ENCODE data around the gene HIGD1C. TPM values are rescaled to one million over a fixed set of nuclear protein-coding genes. Genes with fewer than 3 reads are reported as not detected.

HIGD1C gene
- total RNA-seq, 4 donors from 2014 or later: not detected

- Histone ChIP-seq H3K4me1 (peaks cover 0 to 33% (median 0%) of the 10 kb centered on the region in 3 donors), H3K27me3 (no peaks in the 10 kb centered on the region), H3K4me3 (no peak overlapping the region), H3K9me3 (no peaks in the 10 kb centered on the region), H3K36me3 (no peaks in the 10 kb centered on the region), H3K27ac (no peak overlapping the region)
- no peak for ATAC-seq
- TF ChIP-seq POLR2A (IDR thresholded peaks at IDR 0.05) (no peak), EP300 (IDR thresholded peaks at IDR 0.05) (no peak), CTCF (IDR thresholded peaks at IDR 0.05) (no peak), POLR2AphosphoS5 (IDR thresholded peaks at IDR 0.05) (no peak)
- 77 to 94% methylated on average over 2 of the region's 2 CpGs for WGBS, 2 donors (ENCODE audit: low coverage in 1 of 2)
These were observed 66.6 kb downstream of the HIGD1C start for GRCh38 chr12:51018956-51019355.

GRCh38 chr12:51019927-51020326, 67.6 kb downstream of the HIGD1C start:
- 67 to 80% methylated on average over 1 to 2 of the region's 2 CpGs for WGBS, 2 donors (ENCODE audit: low coverage in 1 of 2)
- ATAC-seq: no peak
- no peaks in the 10 kb centered on the region for H3K9me3 ChIP-seq
- H3K27ac ChIP-seq: no peak overlapping the region
- H3K36me3 ChIP-seq: no peaks in the 10 kb centered on the region
- H3K4me1 ChIP-seq: peaks cover 0 to 43% (median 0%) of the 10 kb centered on the region in 3 donors
- TF ChIP-seq POLR2A (IDR thresholded peaks at IDR 0.05) (no peak), POLR2AphosphoS5 (IDR thresholded peaks at IDR 0.05) (no peak), EP300 (IDR thresholded peaks at IDR 0.05) (no peak), CTCF (IDR thresholded peaks at IDR 0.05) (no peak)
- H3K27me3 ChIP-seq: no peaks in the 10 kb centered on the region
- no peak overlapping the region for H3K4me3 ChIP-seq

Small RNA genes lying within 50 kb of the gene (small RNA-seq; reads per million reads assigned to genes)
- gene AC008121.1 (0 reads per million in 4 donors), gene RF00019 (0 reads per million in 4 donors), gene RNU6-87P (0 reads per million in 4 donors)

Other genes with a start within 250 kb of the HIGD1C start
- 10 to 100 TPM; 17.2 to 29.3 (median 19.4) TPM for gene ATF1, start 188.4 kb upstream of the HIGD1C start, total RNA-seq
- not detected for gene TMPRSS12, start 109.6 kb upstream of the HIGD1C start, total RNA-seq
- gene SLC11A2, start 73.8 kb downstream of the HIGD1C start, total RNA-seq: 10 to 100 TPM; 24.9 to 47.1 (median 32.4) TPM
- gene LETMD1, start 95.8 kb downstream of the HIGD1C start, total RNA-seq: 10 to 100 TPM; 30.2 to 49.7 (median 42.6) TPM
- 10 to 100 TPM; 19.1 to 35.0 (median 28.3) TPM for gene CSRNP2, start 131.1 kb downstream of the HIGD1C start, total RNA-seq
- 10 to 100 TPM; 12.3 to 16.6 (median 14.2) TPM for gene TFCP2, start 220.6 kb downstream of the HIGD1C start, total RNA-seq